HepG2 (cell line): ENCODE measurements around the gene ISCA1. TPM values are rescaled to one million over a fixed set of nuclear protein-coding genes. Genes with fewer than 3 reads are reported as not detected.

Source experiments
- ATAC-seq: fragments of 200-7000 bp; cut with Tn5 transposase; 3 replicates; pipeline ENCODE4 v1.9.1; 2020; ENCODE audit warnings: mild to moderate bottlenecking, moderate library complexity
- BruUV-seq: library from RNA; stranded (reverse); fragments of 400-500 nt; replicated peaks from 2 replicates; lab custom pipeline; 2021; lab: Mats Ljungman, UMichigan
- CTCF ChIA-PET: fragments of 300-600 bp; formaldehyde crosslinking; extraction: SDS; loops from one replicate; lab custom pipeline; 2021; ENCODE audit warnings: low total read pairs, inconsistent platforms, low intra/inter-chr PET ratio; lab: Yijun Ruan, JAX
- POLR2A ChIA-PET: fragments of 350-600 bp; sonication (Branson Sonifier 250); formaldehyde crosslinking; loops from one replicate; lab custom pipeline; 2020; ENCODE audit warnings: antibody characterized with exemption, inconsistent platforms; lab: Yijun Ruan, JAX
- DNase-seq: peaks from one replicate; pipeline ENCODE4 v3.0.0-alpha.2; 2015; ENCODE audit warnings: low spot score
- FAIRE-seq: peaks from 3 replicates; lab custom pipeline; 2011; peaks lifted over from hg19 to GRCh38; lab: Jason Lieb, UNC
- H2AFZ ChIP-seq: one replicate; pipeline ENCODE4 v1.6.1; 2011; ENCODE audit warnings: low read length, inconsistent platforms
- H3K27ac ChIP-seq: fragments of 300-600 bp; 3 replicates; pipeline ENCODE4 v1.8.0; 2011; ENCODE audit warnings: mixed run types, mild to moderate bottlenecking, mixed read lengths, low read length, inconsistent platforms; ENCODE audit not compliant: insufficient read depth; ENCODE audit errors: extremely low read length
- H3K27me3 ChIP-seq, 2 experiments: fragments of 200-600 bp in 1 of 2; 2 replicates in 1 of 2; 3 replicates in 1 of 2; pipeline versions ENCODE4 v1.6.0 to v1.8.0; 2011; ENCODE audit warnings: low read length in 2 of 2, mild to moderate bottlenecking in 2 of 2, moderate library complexity in 2 of 2, inconsistent platforms in 1 of 2; ENCODE audit not compliant: insufficient read depth in 2 of 2, control insufficient read depth in 1 of 2
- H3K36me3 ChIP-seq, 2 experiments: fragments of 200-600 bp in 1 of 2; replicated peaks in 1 of 2; 2 replicates in 1 of 2; 3 replicates in 1 of 2; pipeline versions ENCODE4 v1.5.1 to v1.8.0; 2011; ENCODE audit warnings: low read length in 2 of 2, inconsistent platforms in 1 of 2; ENCODE audit not compliant: insufficient read depth in 2 of 2, control insufficient read depth in 1 of 2
- H3K4me1 ChIP-seq: 2 replicates; pipeline ENCODE4 v1.5.1; 2012; ENCODE audit warnings: low read length, inconsistent platforms; ENCODE audit not compliant: insufficient read depth
- H3K4me2 ChIP-seq: 2 replicates; pipeline ENCODE4 v1.6.0; 2011; ENCODE audit warnings: low read depth, low read length, inconsistent platforms
- H3K4me3 ChIP-seq, 3 experiments: fragments of 200-600 bp in 1 of 3; sonication (generic), shearing (Covaris generic) in 1 of 3; replicated peaks in 1 of 3; 2 replicates each; pipeline ENCODE4 v1.5.1; 2011 to 2016; ENCODE audit warnings: low read length in 3 of 3, inconsistent platforms in 2 of 3, low read depth in 2 of 3, mild to moderate bottlenecking in 2 of 3, control low read depth in 1 of 3, mixed read lengths in 1 of 3; ENCODE audit not compliant: insufficient read depth in 1 of 3
- H3K79me2 ChIP-seq: one replicate; pipeline ENCODE4 v1.6.1; 2011; ENCODE audit warnings: low read length, inconsistent platforms; ENCODE audit not compliant: insufficient read depth
- H3K9ac ChIP-seq: 2 replicates; pipeline ENCODE4 v1.6.0; 2011; ENCODE audit warnings: mild to moderate bottlenecking, low read depth, low read length, inconsistent platforms; ENCODE audit not compliant: insufficient read depth
- H3K9me3 ChIP-seq: 2 replicates; pipeline ENCODE4 v1.5.1; 2012; ENCODE audit warnings: mild to moderate bottlenecking, low read length
- H4K20me1 ChIP-seq: 2 replicates; pipeline ENCODE4 v1.6.0; 2011; ENCODE audit warnings: inconsistent platforms, mild to moderate bottlenecking, low read length, moderate library complexity; ENCODE audit not compliant: insufficient read depth
- CEBPG ChIP-seq: IDR thresholded peaks from 2 replicates; pipeline ENCODE4 v1.6.1; 2016
- FOXA1 ChIP-seq, 2 experiments: fragments of 450-650 bp in 1 of 2; sonication (generic) in 1 of 2; formaldehyde crosslinking in 1 of 2; IDR thresholded peaks; 2 replicates each; pipeline versions ENCODE4 v1.4.0 to v1.6.1; 2016 to 2020; ENCODE audit warnings: missing genetic modification reagents in 1 of 2
- SETDB1 ChIP-seq: sonication (generic); formaldehyde crosslinking; IDR thresholded peaks from 2 replicates; pipeline ENCODE4 v1.5.1; 2020; ENCODE audit warnings: missing genetic modification reagents, mild to moderate bottlenecking, borderline replicate concordance
- SP2 ChIP-seq: sonication (generic); formaldehyde crosslinking; IDR thresholded peaks from 2 replicates; pipeline ENCODE4 v1.5.1; 2020; ENCODE audit warnings: mild to moderate bottlenecking, missing genetic modification reagents
- SRSF9 ChIP-seq: fragments of 200-400 bp; formaldehyde crosslinking; IDR thresholded peaks from 2 replicates; pipeline ENCODE4 v1.6.1; 2018; ENCODE audit warnings: borderline replicate concordance, mild to moderate bottlenecking, low read depth, low read length; ENCODE audit not compliant: insufficient read depth, poor library complexity, severe bottlenecking
- TARDBP ChIP-seq: sonication (generic); formaldehyde crosslinking; IDR thresholded peaks from 2 replicates; pipeline ENCODE4 v1.8.0; 2022; ENCODE audit warnings: mild to moderate bottlenecking, missing genetic modification reagents
- ZFP36L1 ChIP-seq: sonication (generic); formaldehyde crosslinking; IDR thresholded peaks from 2 replicates; pipeline ENCODE4 v1.8.0; 2022; ENCODE audit warnings: mild to moderate bottlenecking, missing genetic modification reagents, moderate library complexity
- ZNF441 ChIP-seq: sonication (generic); formaldehyde crosslinking; IDR thresholded peaks from 2 replicates; pipeline ENCODE4 v1.7.0; 2021; ENCODE audit warnings: missing genetic modification reagents, borderline replicate concordance
- ZNF616 ChIP-seq: sonication (generic); formaldehyde crosslinking; IDR thresholded peaks from 2 replicates; pipeline ENCODE4 v1.5.0; 2020; ENCODE audit warnings: low read depth, mild to moderate bottlenecking, missing genetic modification reagents
- ZSCAN22 ChIP-seq: sonication (generic); formaldehyde crosslinking; IDR thresholded peaks from 2 replicates; pipeline ENCODE4 v1.4.0; 2020; ENCODE audit warnings: mild to moderate bottlenecking, missing genetic modification reagents
- WGBS: methylation state at CpG from one replicate; pipeline ENCODE4 v1.1.6; 2017; ENCODE audit warnings: low lambda C conversion rate; 5-methylcytosine and 5-hydroxymethylcytosine counted together
- in situ Hi-C: cut with HindIII; loops from 2 replicates; pipeline ENCODE4 v1.10.0; 2017; ENCODE audit warnings: low pct_unique_long_range_greater_than_20kb; ENCODE audit not compliant: extremely low pct_ligation_motif_present
- intact Hi-C: fragments of 100-400 bp; cut with micrococcal nuclease; formaldehyde crosslinking; loops from one replicate; pipeline ENCODE4 v1.10.0; 2022; ENCODE audit not compliant: unreplicated experiment
- polyA plus RNA-seq, 8 experiments: library from polyadenylated mRNA; depleted of rRNA in 3 of 8; stranded (reverse) in 7 of 8; unstranded in 1 of 8; fragments of >200 nt; fragmentation: Illumina TruSeq in 4 of 8; extraction: Trizol in 4 of 8; gene quantifications; 2 replicates each; pipeline versions ENCODE4 v1.2.1 to v1.2.3, GENCODE V29; 2011 to 2016; ENCODE audit warnings: low read depth in 4 of 8, missing spikeins in 1 of 8, mixed read lengths in 1 of 8; ENCODE audit not compliant: insufficient read depth in 1 of 8
- total RNA-seq, 5 experiments: library from RNA; depleted of rRNA; stranded (reverse); fragments of >200 nt; fragmentation: Illumina TruSeq; extraction: Trizol; gene quantifications; 2 replicates each; pipeline ENCODE4 v1.2.3, GENCODE V29; 2016; ENCODE audit warnings: low read depth in 1 of 5
- TF ChIP-seq, protein P1 (sequence below): IDR thresholded peaks from 2 replicates; pipeline ENCODE4 v1.6.1; 2012; ENCODE audit warnings: low read length, improper control_type of control experiment
- TF ChIP-seq, protein P2 (sequence below): sonication (generic); formaldehyde crosslinking; IDR thresholded peaks from 2 replicates; pipeline ENCODE4 v1.8.0; 2022; ENCODE audit warnings: mild to moderate bottlenecking, missing genetic modification reagents; ENCODE audit not compliant: insufficient replicate concordance
- TF ChIP-seq, protein P3 (sequence below): sonication (generic); formaldehyde crosslinking; IDR thresholded peaks from 2 replicates; pipeline ENCODE4 v1.5.0; 2020; ENCODE audit warnings: missing genetic modification reagents, mild to moderate bottlenecking, borderline replicate concordance
- TF ChIP-seq, protein P4 (sequence below): sonication (generic); formaldehyde crosslinking; conservative IDR thresholded peaks from 2 replicates; pipeline ENCODE4 v1.8.0; 2022; ENCODE audit warnings: mild to moderate bottlenecking, moderate library complexity, missing genetic modification reagents
- TF ChIP-seq, protein P5 (sequence below): sonication (generic); formaldehyde crosslinking; IDR thresholded peaks from 2 replicates; pipeline ENCODE4 v1.4.0; 2020; ENCODE audit warnings: missing genetic modification reagents, low read depth, mild to moderate bottlenecking, borderline replicate concordance

The ISCA1 gene
- total and polyA plus RNA-seq, 2 of the 13 experiments (the other 11 are each of a cell fraction or from before 2014, with no cell fraction given) = 29.2 to 40.9 TPM

DNA sequence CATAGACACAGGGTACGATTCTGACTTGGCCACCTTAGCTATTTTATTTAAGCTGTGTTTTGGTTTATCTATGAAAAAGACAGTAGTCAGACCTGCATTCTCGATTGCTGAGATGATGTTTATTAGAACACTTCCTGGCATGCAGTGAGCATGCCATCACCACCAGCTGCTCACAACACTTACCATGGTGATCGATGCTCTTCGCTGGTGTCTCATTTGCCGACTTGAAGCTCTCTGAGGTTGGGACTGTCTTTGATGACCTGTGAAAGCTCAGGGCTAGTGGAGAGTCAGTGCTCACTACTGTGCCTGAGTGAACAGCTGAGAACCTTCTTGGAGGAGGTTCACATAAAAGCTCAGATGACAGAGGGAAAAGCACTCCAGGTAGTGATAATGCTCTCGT lies 18.5 kb downstream of the ISCA1 start:
- in situ Hi-C loops (no loop called here), intact Hi-C loops (no loop called here)
- Histone ChIP-seq H3K9me3 (no peaks in the 10 kb centered on the region), H3K27ac (no peak overlapping the region), H4K20me1 (no peaks in the 10 kb centered on the region), H3K27me3 (no peaks in the 10 kb centered on the region), H2AFZ (no peak overlapping the region), H3K4me1 (no peaks in the 10 kb centered on the region), H3K4me2 (no peak overlapping the region), H3K36me3 (peaks cover 12 to 25% of the 10 kb centered on the region in 2 experiments), H3K79me2 (peaks cover 4% of the 10 kb centered on the region), H3K9ac (no peak overlapping the region), H3K4me3 (no peak overlapping the region)
- no TSS peak for BruUV-seq
- DNase-seq = no peak
- ATAC-seq = no peak
- TF ChIP-seq FOXA1 (IDR thresholded peaks at IDR 0.05) (no peak), FOXA1 (CRISPR knock-in tag; IDR thresholded peaks at IDR 0.05) (no peak), SP2 (no peak), CEBPG (no peak), ZNF441 (CRISPR knock-in tag) (no peak), TARDBP (CRISPR knock-in tag) (no peak), SETDB1 (CRISPR knock-in tag) (no peak), SRSF9 (no peak), ZFP36L1 (CRISPR knock-in tag) (no peak), ZNF616 (CRISPR knock-in tag) (no peak), ZSCAN22 (CRISPR knock-in tag) (no peak)
- TF ChIP-seq, protein P1, sequence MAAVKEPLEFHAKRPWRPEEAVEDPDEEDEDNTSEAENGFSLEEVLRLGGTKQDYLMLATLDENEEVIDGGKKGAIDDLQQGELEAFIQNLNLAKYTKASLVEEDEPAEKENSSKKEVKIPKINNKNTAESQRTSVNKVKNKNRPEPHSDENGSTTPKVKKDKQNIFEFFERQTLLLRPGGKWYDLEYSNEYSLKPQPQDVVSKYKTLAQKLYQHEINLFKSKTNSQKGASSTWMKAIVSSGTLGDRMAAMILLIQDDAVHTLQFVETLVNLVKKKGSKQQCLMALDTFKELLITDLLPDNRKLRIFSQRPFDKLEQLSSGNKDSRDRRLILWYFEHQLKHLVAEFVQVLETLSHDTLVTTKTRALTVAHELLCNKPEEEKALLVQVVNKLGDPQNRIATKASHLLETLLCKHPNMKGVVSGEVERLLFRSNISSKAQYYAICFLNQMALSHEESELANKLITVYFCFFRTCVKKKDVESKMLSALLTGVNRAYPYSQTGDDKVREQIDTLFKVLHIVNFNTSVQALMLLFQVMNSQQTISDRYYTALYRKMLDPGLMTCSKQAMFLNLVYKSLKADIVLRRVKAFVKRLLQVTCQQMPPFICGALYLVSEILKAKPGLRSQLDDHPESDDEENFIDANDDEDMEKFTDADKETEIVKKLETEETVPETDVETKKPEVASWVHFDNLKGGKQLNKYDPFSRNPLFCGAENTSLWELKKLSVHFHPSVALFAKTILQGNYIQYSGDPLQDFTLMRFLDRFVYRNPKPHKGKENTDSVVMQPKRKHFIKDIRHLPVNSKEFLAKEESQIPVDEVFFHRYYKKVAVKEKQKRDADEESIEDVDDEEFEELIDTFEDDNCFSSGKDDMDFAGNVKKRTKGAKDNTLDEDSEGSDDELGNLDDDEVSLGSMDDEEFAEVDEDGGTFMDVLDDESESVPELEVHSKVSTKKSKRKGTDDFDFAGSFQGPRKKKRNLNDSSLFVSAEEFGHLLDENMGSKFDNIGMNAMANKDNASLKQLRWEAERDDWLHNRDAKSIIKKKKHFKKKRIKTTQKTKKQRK = no peak
- TF ChIP-seq, protein P2, sequence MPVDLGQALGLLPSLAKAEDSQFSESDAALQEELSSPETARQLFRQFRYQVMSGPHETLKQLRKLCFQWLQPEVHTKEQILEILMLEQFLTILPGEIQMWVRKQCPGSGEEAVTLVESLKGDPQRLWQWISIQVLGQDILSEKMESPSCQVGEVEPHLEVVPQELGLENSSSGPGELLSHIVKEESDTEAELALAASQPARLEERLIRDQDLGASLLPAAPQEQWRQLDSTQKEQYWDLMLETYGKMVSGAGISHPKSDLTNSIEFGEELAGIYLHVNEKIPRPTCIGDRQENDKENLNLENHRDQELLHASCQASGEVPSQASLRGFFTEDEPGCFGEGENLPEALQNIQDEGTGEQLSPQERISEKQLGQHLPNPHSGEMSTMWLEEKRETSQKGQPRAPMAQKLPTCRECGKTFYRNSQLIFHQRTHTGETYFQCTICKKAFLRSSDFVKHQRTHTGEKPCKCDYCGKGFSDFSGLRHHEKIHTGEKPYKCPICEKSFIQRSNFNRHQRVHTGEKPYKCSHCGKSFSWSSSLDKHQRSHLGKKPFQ = no peak
- TF ChIP-seq, protein P3, sequence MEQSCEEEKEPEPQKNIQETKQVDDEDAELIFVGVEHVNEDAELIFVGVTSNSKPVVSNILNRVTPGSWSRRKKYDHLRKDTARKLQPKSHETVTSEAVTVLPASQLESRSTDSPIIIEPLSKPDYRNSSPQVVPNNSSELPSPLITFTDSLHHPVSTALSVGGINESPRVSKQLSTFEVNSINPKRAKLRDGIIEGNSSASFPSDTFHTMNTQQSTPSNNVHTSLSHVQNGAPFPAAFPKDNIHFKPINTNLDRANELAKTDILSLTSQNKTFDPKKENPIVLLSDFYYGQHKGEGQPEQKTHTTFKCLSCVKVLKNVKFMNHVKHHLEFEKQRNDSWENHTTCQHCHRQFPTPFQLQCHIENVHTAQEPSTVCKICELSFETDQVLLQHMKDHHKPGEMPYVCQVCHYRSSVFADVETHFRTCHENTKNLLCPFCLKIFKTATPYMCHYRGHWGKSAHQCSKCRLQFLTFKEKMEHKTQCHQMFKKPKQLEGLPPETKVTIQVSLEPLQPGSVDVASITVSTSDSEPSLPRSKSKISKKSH = no peak
- TF ChIP-seq, protein P4, sequence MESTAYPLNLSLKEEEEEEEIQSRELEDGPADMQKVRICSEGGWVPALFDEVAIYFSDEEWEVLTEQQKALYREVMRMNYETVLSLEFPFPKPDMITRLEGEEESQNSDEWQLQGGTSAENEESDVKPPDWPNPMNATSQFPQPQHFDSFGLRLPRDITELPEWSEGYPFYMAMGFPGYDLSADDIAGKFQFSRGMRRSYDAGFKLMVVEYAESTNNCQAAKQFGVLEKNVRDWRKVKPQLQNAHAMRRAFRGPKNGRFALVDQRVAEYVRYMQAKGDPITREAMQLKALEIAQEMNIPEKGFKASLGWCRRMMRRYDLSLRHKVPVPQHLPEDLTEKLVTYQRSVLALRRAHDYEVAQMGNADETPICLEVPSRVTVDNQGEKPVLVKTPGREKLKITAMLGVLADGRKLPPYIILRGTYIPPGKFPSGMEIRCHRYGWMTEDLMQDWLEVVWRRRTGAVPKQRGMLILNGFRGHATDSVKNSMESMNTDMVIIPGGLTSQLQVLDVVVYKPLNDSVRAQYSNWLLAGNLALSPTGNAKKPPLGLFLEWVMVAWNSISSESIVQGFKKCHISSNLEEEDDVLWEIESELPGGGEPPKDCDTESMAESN (CRISPR knock-in tag) = no peak
- TF ChIP-seq, protein P5, sequence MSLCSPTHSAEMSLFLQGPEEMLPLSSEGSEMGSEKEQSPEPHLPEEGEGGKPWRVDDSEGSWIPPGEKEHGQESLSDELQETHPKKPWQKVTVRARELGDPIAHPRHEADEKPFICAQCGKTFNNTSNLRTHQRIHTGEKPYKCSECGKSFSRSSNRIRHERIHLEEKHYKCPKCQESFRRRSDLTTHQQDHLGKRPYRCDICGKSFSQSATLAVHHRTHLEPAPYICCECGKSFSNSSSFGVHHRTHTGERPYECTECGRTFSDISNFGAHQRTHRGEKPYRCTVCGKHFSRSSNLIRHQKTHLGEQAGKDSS (CRISPR knock-in tag) = no peak
- POLR2A ChIA-PET = no interaction called here
- WGBS = 97% methylated on average over 6 of the region's 6 CpGs
- CTCF ChIA-PET = no interaction called here
- FAIRE-seq = no peak
